AG09319 (cell line): ENCODE results near the gene CXCL13.

ENCODE experiments used
- DNase-seq: peaks from one replicate; pipeline ENCODE4 v3.0.0-alpha.2; 2010; ENCODE audit warnings: low read depth; ENCODE audit errors: extremely low read depth
- CTCF ChIP-seq: IDR thresholded peaks from 2 replicates; pipeline ENCODE4 v1.5.1; 2011; ENCODE audit warnings: low read depth, mild to moderate bottlenecking, inconsistent platforms, low read length, moderate library complexity

Gene CXCL13

GRCh38 chr4:77591532-77591931 lies 14.1 kb upstream of the CXCL13 start:
- no peak for TF ChIP-seq CTCF
- DNase-seq = no peak

GRCh38 chr4:77593101-77593500 lies 12.5 kb upstream of the CXCL13 start:
- DNase-seq = no peak
- TF ChIP-seq CTCF = no peak

GRCh38 chr4:77593993-77594392 lies 11.6 kb upstream of the CXCL13 start:
- no peak for DNase-seq
- TF ChIP-seq CTCF = no peak

GRCh38 chr4:77595364-77595973 lies 10.2 kb upstream of the CXCL13 start:
- TF ChIP-seq CTCF = no peak
- DNase-seq = no peak

- DNase-seq = no peak
Measured at GRCh38 chr4:77599378-77599777, 6.2 kb upstream of the CXCL13 start.

GRCh38 chr4:77600521-77601451 lies 4.8 kb upstream of the CXCL13 start:
- no peak for DNase-seq
- peak; percentile 91 for TF ChIP-seq CTCF

More at GRCh38 chr4:77599378-77599777, 6.2 kb upstream of the CXCL13 start:
- TF ChIP-seq CTCF = peak; percentile 73

- DNase-seq = no peak
- TF ChIP-seq CTCF = no peak
Measured at GRCh38 chr4:77601614-77602187, 3.9 kb upstream of the CXCL13 start.
